HG03378 (cell line): ENCODE measurements around the gene GSTA2.
"Not testable (repeated sequence)": the region's sequence is repeated elsewhere in the genome, so short reads cannot be mapped to it uniquely, and the experiment has no call there.

Source experiments
- ATAC-seq: cut with Tn5 transposase; IDR thresholded peaks from one replicate; pipeline ENCODE4 v1.9.1; 2021; ENCODE audit warnings: mild to moderate bottlenecking, moderate library complexity; ENCODE audit not compliant: unreplicated experiment

The GSTA2 gene

DNA sequence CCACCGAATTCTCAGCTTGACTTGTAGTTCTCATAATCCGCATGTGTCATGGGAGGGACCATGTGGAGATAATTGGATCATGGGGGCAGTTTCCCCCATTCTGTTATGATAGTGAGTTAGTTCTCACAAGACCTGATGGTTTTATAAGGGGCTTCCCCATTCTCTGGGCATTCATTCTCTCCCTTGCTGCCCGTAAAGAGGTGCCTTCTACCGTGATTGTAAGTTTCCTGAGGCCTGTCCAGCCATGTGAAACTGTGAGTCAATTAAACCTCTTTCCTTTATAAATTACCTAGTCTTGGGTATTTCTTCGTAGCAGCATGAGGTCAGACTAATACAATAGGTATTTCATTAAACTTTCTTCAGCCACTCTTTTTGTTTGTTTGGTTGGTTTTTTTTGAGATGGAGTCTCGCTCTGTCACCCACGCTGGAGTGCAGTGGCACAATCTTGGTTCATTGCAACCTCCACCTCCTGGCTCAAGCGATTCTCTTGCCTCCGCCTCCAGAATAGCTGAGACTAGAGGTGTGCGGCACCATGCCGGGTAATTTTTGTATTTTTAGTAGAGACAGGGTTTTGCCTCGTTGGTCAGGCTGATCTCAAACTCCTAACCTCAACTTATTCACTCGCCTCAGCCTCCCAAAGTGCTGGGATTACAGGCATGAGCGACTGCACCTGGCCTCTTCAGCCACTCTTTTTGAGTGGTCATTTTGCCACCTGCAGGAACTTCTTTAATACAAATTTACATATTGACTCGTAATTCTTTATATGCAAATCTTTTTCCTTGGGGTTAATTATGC is 36.3 kb downstream of the GSTA2 start:
- ATAC-seq: no peak

DNA sequence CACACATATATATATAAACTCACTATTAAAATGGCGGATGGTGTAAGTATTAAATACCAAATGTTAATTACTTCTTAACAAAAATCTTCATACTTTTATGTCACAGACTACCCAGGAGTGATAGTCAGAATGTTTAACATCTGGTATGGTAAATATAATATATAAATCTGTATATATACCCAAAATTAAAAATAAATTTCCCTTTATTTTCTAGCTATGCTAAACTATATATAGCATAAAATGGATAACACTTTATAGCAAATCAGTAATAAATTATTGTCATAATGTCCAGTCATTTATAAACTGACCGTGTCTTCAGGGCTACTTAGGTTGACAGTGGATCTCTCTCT is 37.1 kb downstream of the GSTA2 start:
- ATAC-seq: no peak

DNA sequence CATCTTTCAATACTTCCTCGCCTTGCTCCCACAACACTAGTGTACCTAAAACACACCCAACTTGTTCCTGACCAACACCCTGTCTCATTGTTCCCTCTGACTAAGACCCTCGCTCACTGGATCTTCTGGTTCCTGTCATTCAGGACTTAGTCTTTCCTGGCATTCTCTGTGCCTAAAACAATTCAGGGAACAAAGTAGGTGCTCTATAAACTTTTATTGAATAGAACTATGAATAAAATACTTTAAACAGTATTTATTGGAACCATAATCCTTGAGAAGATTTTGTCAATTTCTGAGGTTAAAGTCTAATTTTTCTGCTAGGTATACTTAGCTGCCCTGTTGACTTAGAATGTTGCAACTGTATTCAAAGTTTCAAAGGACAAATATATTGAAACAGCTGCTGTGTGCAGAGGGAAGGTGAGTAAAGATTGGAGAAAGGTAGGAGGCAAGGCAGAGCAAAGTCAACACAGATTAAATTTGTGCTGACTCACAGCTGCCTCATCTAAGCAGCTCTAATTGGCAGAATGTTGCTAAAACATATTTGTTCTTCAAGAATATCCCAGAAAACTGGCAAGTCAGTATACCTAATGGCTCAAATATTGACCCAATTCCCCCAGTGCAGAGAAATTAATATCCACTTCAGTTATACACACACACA is 37.6 kb downstream of the GSTA2 start:
- no peak for ATAC-seq

GRCh38 chr6:52725143-52725534 is 38.1 kb downstream of the GSTA2 start:
- no peak for ATAC-seq

DNA sequence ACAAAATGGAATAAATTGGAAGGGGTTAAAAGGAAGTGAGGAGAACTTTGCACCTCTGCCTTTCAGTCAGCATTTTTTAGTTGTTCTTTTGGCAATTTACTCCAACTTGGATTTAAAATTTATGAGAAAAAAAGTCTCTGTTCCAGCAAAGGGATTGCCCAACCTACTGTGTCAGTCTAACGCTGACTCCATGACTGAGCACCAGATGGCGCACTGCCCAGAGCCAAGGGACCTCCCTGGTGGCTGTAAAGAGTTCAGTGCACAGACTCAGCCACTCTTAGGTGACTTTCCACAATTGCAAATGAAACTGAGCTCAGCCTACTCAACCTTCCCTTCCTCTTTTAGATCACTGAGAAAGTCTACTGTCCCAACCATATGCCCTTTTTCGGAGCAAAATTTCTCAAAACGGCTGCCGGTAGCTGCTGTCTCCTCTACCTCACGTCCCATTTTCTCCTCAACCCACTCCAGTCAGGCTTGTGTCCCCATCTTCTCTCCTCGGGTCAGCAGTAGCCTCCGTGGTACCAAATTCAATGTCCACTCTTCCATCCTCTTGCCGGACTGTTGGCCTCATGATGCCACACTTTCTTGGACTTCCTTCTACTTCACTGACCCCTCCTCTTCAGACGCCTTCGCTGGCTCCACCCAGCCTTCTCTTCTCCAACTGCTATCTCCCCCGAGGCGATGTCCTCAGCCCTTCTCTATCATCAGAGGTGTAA is 38.7 kb downstream of the GSTA2 start:
- ATAC-seq: peak; percentile 98

GRCh38 chr6:52724042-52724405 is 39.3 kb downstream of the GSTA2 start:
- ATAC-seq: no peak

- ATAC-seq: no peak
These were observed 43.0 kb downstream of the GSTA2 start for GRCh38 chr6:52720321-52720720.

- no peak for ATAC-seq
These were observed 44.7 kb downstream of the GSTA2 start for GRCh38 chr6:52718550-52718949.

DNA sequence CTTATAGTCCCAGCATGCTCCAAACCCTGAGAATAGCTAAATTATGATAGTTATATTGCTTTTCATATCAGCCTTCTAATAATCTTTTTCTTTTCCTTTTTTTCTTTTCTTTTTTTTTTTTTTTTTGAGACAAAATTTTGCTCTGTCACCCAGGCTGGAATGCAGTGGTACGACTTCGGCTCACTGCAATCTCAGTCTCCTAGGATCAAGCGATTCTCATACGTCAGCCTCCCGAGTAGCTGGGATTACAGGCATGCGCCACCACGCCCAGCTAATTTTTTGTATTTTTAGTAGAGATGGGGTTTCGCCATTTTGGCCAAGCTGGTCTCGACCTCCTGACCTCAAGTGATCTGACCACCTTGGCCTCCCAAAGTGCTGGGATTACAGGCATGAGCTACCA is 48.5 kb downstream of the GSTA2 start:
- not testable (repeated sequence) for ATAC-seq

DNA sequence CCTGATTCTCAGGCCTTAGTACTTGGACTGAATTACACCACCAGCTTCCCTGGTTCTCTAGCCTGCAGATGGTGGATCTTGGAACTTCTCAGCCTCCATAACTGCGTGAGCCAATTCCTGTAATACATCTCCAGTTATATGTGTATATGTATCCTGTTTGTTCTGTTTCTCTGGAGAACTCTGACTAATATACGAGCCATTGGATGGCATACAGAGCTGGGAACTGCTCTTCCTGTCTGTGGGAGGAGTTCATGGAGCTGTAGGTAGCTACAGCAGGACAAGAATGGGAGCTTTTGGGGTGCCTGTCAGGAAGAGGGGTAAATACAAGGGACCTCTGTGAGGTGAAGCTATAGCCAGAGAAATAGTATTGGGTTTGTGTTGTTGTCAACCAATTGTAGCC is 51.1 kb downstream of the GSTA2 start:
- ATAC-seq: no peak

DNA sequence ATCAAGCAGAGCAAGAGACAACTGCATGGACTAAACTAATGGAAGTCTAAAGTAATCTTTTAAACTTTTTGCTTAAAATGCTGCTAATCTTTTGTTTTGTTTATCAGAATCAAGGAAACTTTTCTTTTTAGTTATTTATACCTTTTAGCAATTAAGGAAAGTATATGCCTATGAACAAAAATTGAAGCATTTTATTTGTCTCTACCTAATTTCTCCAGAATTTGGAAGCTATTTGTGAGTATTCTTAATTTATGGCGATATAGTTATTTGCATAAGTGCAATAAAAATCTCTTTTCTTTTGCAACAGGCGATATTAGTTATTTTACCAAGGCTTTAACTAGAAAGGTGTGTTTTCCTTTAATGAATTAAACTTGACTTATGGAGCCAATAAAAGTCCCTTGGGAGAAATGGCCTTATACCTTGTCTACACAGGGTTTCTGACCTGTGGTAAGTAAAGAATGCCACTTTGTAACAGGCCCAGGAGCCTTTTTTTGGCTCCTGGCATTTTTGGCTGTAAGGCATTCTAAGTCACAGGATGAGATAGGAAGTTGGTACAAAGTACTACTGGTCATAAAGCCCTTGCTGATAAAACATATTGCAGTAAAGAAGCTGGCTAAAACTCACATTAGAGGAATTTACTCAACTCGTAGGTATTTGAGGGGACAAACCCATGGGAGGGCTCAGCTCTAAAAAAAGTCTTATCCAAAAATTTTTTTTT is 55.2 kb downstream of the GSTA2 start:
- no peak for ATAC-seq

- no peak for ATAC-seq
These were observed 57.3 kb downstream of the GSTA2 start for GRCh38 chr6:52706001-52706400.

GRCh38 chr6:52704781-52705502 is 58.3 kb downstream of the GSTA2 start:
- ATAC-seq: not testable (repeated sequence)

- ATAC-seq: no peak
These were observed 59.2 kb downstream of the GSTA2 start for GRCh38 chr6:52704060-52704459.
